ENCODE measurements around the gene PRKACA. TPM values are rescaled to one million over a fixed set of nuclear protein-coding genes. Genes with fewer than 3 reads are reported as not detected.
A peak's percentile ranks its signal among the peaks of the same experiment; 100 is the strongest.

PRKACA gene
- total RNA-seq, 1 donor from 2014 or later: 22.2 TPM

DNA sequence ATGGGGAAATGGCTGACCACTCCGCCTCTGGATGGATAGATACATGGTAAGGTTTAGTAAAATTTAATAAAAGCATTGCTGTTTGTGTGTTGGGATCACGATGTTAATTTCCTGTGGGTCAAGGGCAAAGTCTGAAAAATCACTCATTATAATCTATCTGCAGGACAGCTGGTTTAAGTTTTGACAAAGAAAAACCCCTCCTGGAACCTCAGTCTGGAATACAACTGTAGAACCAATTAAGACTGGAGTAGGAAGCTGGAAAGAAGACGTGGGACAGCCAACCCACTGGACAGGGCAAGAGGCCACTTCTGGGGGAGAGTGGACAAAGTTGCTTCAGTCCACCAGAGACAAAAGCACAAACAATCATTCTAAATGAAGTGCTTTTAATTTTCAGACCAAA, 1.6 kb upstream of the PRKACA start:
- TF ChIP-seq EZH2phosphoT487 (IDR thresholded peaks at IDR 0.05) (no peak), EZH2 (IDR thresholded peaks at IDR 0.05) (no peak), CTCF (IDR thresholded peaks at IDR 0.05) (no peak)
- H3K9ac ChIP-seq: peak overlapping the region; percentile 31
- no peak overlapping the region for H2AFZ ChIP-seq (replicated peaks)
- H3K4me3 ChIP-seq: peak overlapping the region; percentile 49
- peak overlapping the region; percentile 87 for H3K27ac ChIP-seq
- no peak for DNase-seq (ENCODE audit: low spot score)
- H4K20me1 ChIP-seq (ENCODE audit: low read depth): peaks cover 31% of the 10 kb centered on the region
- Mint-ChIP-seq H3K36me3 (peaks cover 5% of the 10 kb centered on the region), H3K27ac (peak overlapping the region; percentile 96), H3K9me3 (no peaks in the 10 kb centered on the region), H3K4me1 (peaks cover 31% of the 10 kb centered on the region), H3K27me3 (ENCODE audit: insufficient read depth, low read depth) (peaks cover 11% of the 10 kb centered on the region), H3K4me3 (peak overlapping the region; percentile 93)
- peaks cover 20% of the 10 kb centered on the region for H3K79me2 ChIP-seq (ENCODE audit: low read depth)
- no peaks in the 10 kb centered on the region for H3K36me3 ChIP-seq
- H3K4me1 ChIP-seq: peaks cover 23% of the 10 kb centered on the region
- H3K9me3 ChIP-seq (ENCODE audit: low read depth): no peaks in the 10 kb centered on the region
- peak overlapping the region; percentile 76 for H3K4me2 ChIP-seq
- H3F3A ChIP-seq (ENCODE audit: low read depth): peaks cover 32% of the 10 kb centered on the region
- H3K27me3 ChIP-seq: no peaks in the 10 kb centered on the region

DNA sequence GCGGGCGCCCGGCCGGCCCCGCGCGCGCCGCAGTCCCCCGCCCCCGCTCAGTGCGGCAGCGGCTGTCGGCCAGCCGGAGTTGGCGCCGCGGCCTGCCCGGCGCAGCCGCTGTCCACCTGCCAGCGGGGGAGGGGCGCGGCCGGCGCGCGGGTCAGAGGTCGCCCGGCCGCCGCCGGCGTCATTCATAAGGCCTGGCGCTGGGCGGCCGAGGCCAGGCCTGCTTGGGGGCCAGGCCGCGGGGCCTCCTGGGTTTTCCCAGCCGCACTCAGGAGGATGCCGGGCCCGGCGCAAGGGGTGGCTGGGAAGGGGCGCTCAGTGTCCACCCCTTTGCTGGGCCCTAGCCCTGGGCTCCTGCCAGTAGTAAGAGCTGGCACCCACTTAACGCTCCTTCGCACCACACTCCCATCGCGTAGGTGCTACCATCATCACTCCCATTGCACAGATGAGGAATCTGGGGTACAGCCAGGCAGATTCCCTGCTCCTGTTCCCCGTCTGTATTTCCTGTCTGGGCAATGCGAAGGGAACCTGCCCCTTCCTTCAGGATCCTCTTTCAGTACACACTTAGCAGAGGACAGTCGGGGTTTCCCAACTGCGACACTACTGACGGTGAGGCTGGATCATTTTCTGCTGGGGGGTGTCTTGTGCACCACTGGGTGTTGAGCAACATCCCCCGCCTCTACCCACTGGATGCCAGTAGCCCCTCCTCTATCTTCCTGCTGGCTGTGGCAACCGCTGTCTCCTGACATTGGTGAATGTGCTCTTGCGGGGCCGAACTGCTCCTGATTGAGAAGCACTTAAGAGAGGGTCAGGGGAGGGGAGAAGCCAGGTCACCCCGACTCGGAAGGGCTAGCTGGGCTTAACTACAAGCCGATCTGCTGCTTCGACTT, 846 bp upstream of the PRKACA start:
- Histone ChIP-seq H2AFZ (replicated peaks) (peak overlapping the region; percentile 51), H4K20me1 (ENCODE audit: low read depth) (peaks cover 39% of the 10 kb centered on the region), H3K79me2 (ENCODE audit: low read depth) (peaks cover 20% of the 10 kb centered on the region), H3K4me1 (peaks cover 23% of the 10 kb centered on the region), H3K9me3 (ENCODE audit: low read depth) (no peaks in the 10 kb centered on the region), H3F3A (ENCODE audit: low read depth) (peaks cover 32% of the 10 kb centered on the region), H3K27ac (peak overlapping the region; percentile 87), H3K4me3 (peak overlapping the region; percentile 49), H3K36me3 (no peaks in the 10 kb centered on the region), H3K9ac (peak overlapping the region; percentile 31), H3K4me2 (peak overlapping the region; percentile 76), H3K27me3 (no peaks in the 10 kb centered on the region)
- H3K36me3 Mint-ChIP-seq: peaks cover 5% of the 10 kb centered on the region
- H3K9me3 Mint-ChIP-seq: no peaks in the 10 kb centered on the region
- TF ChIP-seq EZH2 (IDR thresholded peaks at IDR 0.05): no peak
- TF ChIP-seq EZH2phosphoT487 (IDR thresholded peaks at IDR 0.05): no peak
- TF ChIP-seq CTCF (IDR thresholded peaks at IDR 0.05): no peak
- peaks cover 38% of the 10 kb centered on the region for H3K4me1 Mint-ChIP-seq
- H3K27me3 Mint-ChIP-seq (ENCODE audit: insufficient read depth, low read depth): peaks cover 11% of the 10 kb centered on the region
- peak overlapping the region; percentile 99 for H3K27ac Mint-ChIP-seq
- DNase-seq (ENCODE audit: low spot score): peak; percentile 33
- peak overlapping the region; percentile 93 for H3K4me3 Mint-ChIP-seq

DNA sequence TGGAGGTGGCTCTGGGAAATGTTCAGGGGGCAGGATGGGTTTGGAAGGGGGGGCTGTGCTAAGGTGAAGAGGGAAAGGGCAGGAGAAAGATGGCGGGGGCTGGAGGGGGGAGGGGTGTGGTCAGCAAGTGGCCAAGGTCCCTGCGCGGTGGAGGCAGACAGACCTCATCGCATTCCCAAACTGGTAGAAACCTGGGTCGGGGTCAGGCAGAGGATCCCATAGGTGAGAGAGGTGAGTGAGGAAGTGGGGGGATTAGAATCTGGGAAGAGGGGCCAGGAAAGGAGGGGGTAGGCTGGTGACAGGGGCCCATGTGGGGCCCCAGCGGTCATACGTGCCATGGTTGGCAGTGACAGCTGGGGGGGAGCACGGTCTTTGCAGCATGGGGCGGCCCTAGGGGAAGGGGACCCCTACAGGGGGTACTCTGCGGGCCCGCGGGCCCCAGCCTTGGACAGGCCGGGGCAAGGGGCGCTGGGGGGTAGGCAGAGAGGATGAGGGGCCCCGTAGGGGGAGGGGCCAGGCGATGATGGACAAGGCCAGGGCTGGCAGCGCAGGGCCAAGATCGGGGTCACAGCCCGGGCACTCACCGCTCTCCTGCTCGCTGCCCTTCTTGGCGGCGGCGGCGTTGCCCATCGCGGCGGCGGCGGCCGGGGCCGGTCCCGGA, 514 bp downstream of the PRKACA start:
- Mint-ChIP-seq H3K27ac (no peak overlapping the region), H3K27me3 (ENCODE audit: insufficient read depth, low read depth) (peaks cover 10% of the 10 kb centered on the region), H3K4me3 (peak overlapping the region; percentile 93), H3K9me3 (no peaks in the 10 kb centered on the region), H3K4me1 (peaks cover 48% of the 10 kb centered on the region), H3K36me3 (no peaks in the 10 kb centered on the region)
- TF ChIP-seq CTCF (IDR thresholded peaks at IDR 0.05) (no peak), EZH2 (IDR thresholded peaks at IDR 0.05) (no peak), EZH2phosphoT487 (IDR thresholded peaks at IDR 0.05) (no peak)
- DNase-seq (ENCODE audit: low spot score): no peak
- Histone ChIP-seq H3K9ac (peak overlapping the region; percentile 60), H3K4me1 (peaks cover 36% of the 10 kb centered on the region), H2AFZ (replicated peaks) (no peak overlapping the region), H3K27me3 (no peaks in the 10 kb centered on the region), H3F3A (ENCODE audit: low read depth) (peaks cover 37% of the 10 kb centered on the region), H4K20me1 (ENCODE audit: low read depth) (peaks cover 51% of the 10 kb centered on the region), H3K79me2 (ENCODE audit: low read depth) (peaks cover 20% of the 10 kb centered on the region), H3K4me3 (peak overlapping the region; percentile 94), H3K4me2 (peak overlapping the region; percentile 99), H3K36me3 (no peaks in the 10 kb centered on the region), H3K9me3 (ENCODE audit: low read depth) (no peaks in the 10 kb centered on the region), H3K27ac (no peak overlapping the region)
